ENCODE data around the gene FKBP11.

Gene FKBP11

DNA sequence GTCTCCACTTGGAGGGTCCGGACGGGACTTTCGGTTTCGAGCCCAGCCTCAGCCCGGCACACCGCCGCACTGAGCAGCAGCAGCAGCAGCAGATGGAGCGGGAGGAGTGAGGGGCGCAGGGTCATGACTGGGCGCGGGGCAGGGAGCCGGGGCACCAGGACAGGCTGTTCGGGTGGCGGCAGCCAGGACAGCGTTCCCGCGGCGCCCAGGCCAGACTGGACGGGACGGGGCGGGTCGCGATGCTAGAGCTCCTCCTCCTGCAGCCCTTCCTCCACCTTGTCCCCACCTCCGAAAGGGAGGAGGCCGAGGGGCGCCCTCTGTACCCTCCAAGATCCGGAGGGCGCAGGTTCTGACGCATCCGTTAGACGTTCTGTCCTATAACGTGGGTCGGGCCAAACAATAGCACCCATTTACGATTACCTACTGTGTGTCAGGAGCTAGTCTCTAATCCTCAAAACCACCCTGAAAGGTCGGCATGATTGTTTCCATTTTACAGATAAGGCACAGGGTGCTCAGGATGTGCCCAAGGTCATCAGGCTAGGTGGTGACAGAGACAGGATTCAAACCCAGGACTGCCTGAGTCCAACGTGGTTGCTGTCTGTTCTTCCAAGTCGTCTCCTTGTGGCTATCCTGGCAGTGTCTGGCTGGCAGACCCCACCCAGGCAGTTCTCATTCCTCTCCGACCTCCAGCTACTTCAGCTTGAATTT, at the start of gene FKBP11:
FKBP11 (minus strand) TSS at position 189 of the 708 bp plus-strand sequence; CDS start at position 125, 64 bp downstream.
- no peak within 1 kb of the TSS for H3K27ac ChIP-seq
- H3K4me3 ChIP-seq (ENCODE audit: low read depth, low read length), result peak within 1 kb of the TSS; percentile 77
- peaks cover 11% of the 10 kb centered on the region for H3K36me3 ChIP-seq
- H3K9me3 ChIP-seq (ENCODE audit: severe bottlenecking), result no peaks in the 10 kb centered on the region
- TF ChIP-seq, protein P1, sequence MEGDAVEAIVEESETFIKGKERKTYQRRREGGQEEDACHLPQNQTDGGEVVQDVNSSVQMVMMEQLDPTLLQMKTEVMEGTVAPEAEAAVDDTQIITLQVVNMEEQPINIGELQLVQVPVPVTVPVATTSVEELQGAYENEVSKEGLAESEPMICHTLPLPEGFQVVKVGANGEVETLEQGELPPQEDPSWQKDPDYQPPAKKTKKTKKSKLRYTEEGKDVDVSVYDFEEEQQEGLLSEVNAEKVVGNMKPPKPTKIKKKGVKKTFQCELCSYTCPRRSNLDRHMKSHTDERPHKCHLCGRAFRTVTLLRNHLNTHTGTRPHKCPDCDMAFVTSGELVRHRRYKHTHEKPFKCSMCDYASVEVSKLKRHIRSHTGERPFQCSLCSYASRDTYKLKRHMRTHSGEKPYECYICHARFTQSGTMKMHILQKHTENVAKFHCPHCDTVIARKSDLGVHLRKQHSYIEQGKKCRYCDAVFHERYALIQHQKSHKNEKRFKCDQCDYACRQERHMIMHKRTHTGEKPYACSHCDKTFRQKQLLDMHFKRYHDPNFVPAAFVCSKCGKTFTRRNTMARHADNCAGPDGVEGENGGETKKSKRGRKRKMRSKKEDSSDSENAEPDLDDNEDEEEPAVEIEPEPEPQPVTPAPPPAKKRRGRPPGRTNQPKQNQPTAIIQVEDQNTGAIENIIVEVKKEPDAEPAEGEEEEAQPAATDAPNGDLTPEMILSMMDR (IDR thresholded peaks at IDR 0.05; ENCODE audit: low read depth, low read length), result no peak
- no peaks in the 10 kb centered on the region for H3K27me3 ChIP-seq (ENCODE audit: insufficient read depth, low read depth, severe bottlenecking)
- DNase-seq, result peak; percentile 25

DNA sequence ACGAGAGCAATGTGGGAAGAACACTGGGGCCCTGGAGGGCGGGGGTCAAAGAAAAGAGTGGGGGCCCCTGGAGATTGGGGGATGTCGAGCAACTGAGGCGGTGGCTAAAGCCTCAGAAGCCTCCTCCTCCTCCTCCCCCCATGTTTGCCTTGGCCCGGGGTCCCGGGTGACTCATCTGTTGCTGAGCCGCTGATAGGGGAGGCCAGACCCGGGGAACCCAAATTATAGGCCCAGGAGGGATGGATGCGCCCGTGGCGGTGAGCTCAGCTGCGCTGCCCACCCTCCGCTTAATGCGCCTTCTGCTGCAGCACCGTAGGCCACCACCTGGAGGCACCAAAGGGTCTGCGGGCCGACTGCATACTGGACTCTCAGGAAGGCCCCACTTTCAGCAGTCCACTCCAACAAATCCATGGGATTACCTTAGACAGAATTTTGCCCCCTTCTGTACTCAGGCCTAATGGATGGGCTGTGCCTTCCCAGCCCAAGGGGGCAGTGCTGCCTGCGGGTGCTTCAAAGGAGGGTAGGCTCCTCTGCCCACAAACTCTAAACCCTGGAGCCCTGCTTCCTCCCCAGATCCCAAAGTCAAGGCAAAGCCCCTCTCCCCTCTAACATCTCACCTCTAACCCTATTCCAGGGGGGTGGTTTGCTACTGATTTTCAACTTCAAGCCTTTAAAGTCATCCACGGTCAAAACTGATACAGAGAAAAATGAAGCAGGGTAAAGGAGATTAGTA, 48.8 kb upstream of the FKBP11 start:
- H3K9me3 ChIP-seq (ENCODE audit: severe bottlenecking), result no peaks in the 10 kb centered on the region
- no peaks in the 10 kb centered on the region for H3K36me3 ChIP-seq
- no peak overlapping the region for H3K4me3 ChIP-seq (ENCODE audit: low read depth, low read length)
- DNase-seq, result peak; percentile 47
- TF ChIP-seq, protein P1 (IDR thresholded peaks at IDR 0.05; ENCODE audit: low read depth, low read length), result peak; percentile 72
- H3K27ac ChIP-seq, result no peak overlapping the region
- peaks cover 40% of the 10 kb centered on the region for H3K27me3 ChIP-seq (ENCODE audit: insufficient read depth, low read depth, severe bottlenecking)

DNA sequence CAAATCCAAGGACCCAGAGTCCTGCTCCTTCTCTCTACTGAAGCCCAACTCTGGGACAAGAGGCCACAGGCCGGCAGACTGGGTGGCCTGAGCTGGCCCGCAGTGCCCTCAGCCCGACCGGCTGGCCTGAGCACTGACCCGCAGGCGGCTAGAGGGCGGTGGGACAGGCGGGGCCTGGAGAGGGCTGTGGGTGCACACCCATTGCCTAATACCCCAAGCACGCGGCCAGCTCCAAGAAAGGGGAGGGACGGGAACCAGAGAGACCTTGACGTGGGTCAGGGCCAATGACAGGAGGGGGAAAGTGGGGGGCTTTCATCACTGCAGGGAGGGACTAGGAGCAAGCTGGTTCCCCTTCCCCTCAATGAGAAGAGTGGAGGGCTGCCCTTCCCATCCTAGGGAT, 48.2 kb upstream of the FKBP11 start:
- Histone ChIP-seq H3K36me3 (no peaks in the 10 kb centered on the region), H3K9me3 (ENCODE audit: severe bottlenecking) (no peaks in the 10 kb centered on the region), H3K27ac (no peak overlapping the region), H3K4me3 (ENCODE audit: low read depth, low read length) (no peak overlapping the region), H3K27me3 (ENCODE audit: insufficient read depth, low read depth, severe bottlenecking) (peaks cover 35% of the 10 kb centered on the region)
- TF ChIP-seq, protein P1 (IDR thresholded peaks at IDR 0.05; ENCODE audit: low read depth, low read length), result no peak
- no peak for DNase-seq

DNA sequence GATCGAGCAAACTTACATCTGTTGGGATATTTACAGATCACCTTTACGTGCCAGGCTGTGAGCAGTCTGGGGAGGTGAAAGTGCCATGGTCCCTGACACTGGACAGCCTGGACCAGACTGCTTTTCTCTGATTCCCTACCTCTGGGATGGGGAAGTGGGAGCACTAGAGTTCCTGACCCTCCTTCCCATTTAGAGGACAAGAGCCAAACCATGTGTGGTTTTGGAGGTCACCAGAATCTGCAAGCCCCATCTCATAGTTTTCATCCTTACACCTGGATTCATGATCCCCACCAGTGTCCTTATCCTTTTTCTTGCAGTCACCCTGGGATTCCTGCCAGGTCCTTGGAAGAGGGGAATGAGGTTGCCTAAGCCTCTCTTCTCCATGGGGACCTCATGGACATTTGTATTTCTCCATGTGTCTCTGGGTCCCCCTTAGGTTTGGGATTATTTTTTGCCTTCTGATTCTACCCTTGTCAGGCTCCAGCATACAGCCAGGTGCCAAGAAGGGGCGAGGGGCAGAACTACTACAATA, 47.7 kb upstream of the FKBP11 start:
- Histone ChIP-seq H3K9me3 (ENCODE audit: severe bottlenecking) (no peaks in the 10 kb centered on the region), H3K4me3 (ENCODE audit: low read depth, low read length) (no peak overlapping the region), H3K27ac (no peak overlapping the region), H3K27me3 (ENCODE audit: insufficient read depth, low read depth, severe bottlenecking) (peaks cover 30% of the 10 kb centered on the region), H3K36me3 (no peaks in the 10 kb centered on the region)
- no peak for DNase-seq
- TF ChIP-seq, protein P1 (IDR thresholded peaks at IDR 0.05; ENCODE audit: low read depth, low read length), result no peak

DNA sequence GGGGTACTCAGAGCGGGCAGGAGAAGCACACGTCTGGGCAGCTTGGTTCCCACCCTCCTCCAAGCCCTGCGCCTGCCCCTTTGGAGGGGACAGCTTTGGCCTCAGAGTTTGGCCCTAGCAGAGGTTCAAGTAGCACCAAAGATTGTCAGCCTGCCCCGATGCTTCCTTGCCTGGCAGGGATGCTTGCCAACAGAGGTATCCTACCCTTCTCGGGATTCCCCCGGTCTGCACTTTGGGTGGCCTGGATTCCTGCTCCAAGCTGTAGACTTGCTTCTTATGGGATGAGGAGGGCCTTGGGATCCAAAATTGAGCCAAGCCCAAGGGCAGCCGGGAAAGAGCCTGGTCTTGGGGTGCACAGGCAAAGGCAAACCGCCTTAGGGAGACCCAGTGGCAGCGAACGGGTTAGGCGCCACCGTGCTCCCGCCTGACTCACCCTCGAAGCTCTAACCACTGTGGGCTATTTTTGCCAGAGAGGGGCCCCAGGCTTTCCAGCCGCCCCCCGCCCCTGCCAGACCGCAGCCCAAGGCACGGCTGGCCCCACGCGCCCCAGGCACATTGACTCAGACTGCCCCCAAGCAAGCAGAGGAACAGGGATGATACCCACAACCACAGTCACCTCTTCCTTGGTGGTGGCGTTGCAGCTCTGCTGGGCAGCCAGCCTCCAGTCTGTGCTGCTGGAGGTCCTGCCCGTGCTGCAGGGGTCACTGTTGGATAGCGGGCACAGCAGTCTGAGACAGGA, 47.1 kb upstream of the FKBP11 start:
- peaks cover 23% of the 10 kb centered on the region for H3K27me3 ChIP-seq (ENCODE audit: insufficient read depth, low read depth, severe bottlenecking)
- DNase-seq, result no peak
- TF ChIP-seq, protein P1 (IDR thresholded peaks at IDR 0.05; ENCODE audit: low read depth, low read length), result no peak
- H3K27ac ChIP-seq, result no peak overlapping the region
- H3K4me3 ChIP-seq (ENCODE audit: low read depth, low read length), result no peak overlapping the region
- H3K36me3 ChIP-seq, result no peaks in the 10 kb centered on the region
- no peaks in the 10 kb centered on the region for H3K9me3 ChIP-seq (ENCODE audit: severe bottlenecking)

Data from WERI-Rb-1 (cell line).